GM15510 (cell line): ENCODE data around the gene KDELR3.

Experiments
- POLR2A ChIP-seq: IDR thresholded peaks from 3 replicates; pipeline ENCODE4 v1.6.1; 2011; ENCODE audit warnings: borderline replicate concordance; ENCODE audit not compliant: insufficient read length; ENCODE audit errors: extremely low read depth

Gene KDELR3

GRCh38 chr22:38460426-38460840, 7.5 kb upstream of the KDELR3 start:
- TF ChIP-seq POLR2A: no peak

GRCh38 chr22:38461057-38461413, 6.9 kb upstream of the KDELR3 start:
- no peak for TF ChIP-seq POLR2A

DNA sequence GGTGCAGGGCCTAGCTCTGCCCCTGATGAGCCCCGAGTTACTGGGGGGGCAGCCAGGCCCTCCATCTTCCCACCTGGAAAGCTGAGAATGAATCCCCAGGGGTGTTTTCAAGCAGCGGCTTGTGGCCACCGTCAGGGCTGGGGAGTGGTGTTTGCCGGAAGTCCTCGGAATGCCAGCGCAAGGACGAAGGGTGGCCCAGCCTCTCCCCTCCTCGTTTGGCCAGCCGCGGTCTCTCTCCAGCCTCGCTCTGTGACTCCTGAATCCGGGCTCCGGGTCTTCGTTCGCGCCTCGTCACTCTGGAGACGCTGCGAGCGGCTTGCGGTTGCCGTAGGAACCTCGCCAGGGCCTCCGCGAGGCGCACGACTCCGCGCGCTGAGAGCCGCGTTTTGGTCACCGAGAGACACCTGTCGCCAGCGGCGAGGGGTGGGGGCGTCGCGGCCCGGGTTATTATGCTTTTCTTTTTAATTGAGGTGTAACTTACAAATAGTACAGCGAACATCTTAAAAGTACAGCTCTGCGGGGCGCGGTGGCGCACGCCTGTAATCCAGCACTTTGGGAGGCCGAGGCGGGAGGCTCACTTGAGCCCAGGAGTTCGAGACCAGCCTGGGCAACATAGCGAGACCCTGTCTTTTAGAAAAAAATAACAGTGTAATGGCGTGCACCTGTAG, 6.3 kb upstream of the KDELR3 start:
- TF ChIP-seq POLR2A: no peak

- TF ChIP-seq POLR2A: no peak
Measured at GRCh38 chr22:38462960-38463784, 4.7 kb upstream of the KDELR3 start.

GRCh38 chr22:38464992-38465672, 2.8 kb upstream of the KDELR3 start:
- TF ChIP-seq POLR2A: no peak

- TF ChIP-seq POLR2A: no peak
Measured at GRCh38 chr22:38465673-38466490, 2.0 kb upstream of the KDELR3 start.

- no peak for TF ChIP-seq POLR2A
Measured at GRCh38 chr22:38467438-38467903, 425 bp upstream of the KDELR3 start.

DNA sequence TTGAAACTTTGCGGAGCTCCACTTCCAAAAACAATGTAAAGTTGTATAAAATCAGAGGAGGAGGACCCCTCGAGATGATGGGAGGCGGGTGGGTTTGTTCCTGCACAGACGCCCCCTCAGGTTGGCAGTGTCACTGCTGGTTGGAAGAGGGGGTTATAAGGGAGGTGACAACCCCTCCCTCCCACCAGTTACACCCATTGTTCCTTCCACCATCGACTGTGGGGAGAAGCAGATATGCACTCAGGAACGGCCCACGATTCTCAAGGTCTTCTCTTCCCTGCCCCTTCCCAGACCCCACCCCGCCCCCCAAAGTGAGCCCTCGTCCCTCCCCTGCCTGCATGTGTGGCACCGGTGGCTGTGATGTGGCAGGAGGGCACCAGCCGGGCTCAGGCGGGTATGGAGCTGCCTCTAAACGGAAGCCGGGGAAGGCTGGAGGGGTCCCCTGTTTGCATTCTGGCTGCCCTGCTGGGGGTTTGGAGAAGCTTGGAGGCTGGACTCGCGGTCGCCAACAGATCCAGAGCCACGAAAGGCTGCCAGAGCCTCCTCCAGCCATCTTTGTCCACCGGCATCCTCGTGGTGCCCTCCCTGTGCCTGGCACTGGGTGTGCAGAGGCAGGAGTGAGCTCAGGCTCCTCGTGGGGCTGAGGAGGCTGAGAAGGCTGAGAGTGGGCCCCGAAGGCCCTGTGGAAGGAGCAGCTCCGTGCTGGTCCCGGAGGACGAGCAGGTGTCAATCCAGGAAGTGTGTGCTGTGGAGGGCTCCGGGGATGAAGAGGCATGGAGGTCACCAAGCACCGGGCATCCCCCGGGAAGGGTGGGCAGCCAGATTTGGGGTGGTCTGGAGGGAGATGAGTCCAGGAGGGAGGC, 778 bp downstream of the KDELR3 start:
- TF ChIP-seq POLR2A: no peak

DNA sequence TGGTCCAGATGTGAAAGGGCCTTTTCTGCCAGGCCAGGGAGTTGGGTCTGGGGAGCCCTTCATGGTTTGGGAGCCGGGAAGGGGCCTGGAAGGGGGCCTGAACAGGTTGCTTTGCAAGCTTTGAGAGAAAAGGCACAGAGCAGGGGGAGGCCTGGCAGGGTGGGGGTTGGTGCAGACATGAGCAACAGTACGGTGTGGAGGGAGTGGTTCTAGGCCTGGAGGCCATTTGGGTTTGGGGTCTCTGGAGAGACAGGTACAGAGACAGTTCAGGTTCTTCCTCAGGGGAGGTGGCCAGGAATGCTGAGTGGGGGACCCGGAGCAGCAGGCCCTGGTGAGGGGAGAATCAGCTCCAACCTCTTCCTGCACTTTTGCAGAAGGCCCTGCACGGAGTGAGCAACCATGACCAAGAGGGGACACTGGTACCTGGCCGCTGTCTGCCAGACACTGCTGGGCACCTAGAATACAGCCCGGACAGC, 1.4 kb downstream of the KDELR3 start:
- no peak for TF ChIP-seq POLR2A

DNA sequence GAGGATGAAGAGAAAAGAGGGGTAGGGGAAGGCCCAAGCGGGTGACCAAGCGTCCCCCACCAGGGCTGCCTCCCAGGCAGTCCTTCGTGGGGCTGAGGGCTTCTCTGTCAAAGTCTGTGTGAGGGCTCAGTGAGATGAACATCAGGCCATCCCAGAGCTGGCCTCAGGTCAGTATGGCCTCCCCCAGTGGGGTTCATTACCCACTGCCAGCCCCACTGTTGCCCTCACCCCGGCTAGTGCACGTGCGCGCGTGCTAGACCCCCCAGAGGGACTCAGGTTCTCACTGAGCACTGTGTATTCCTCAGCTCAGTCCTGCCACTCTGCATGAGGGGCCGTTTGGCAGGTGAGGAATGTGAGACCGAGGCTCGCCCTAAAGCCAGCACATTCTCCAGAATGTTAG, 3.3 kb downstream of the KDELR3 start:
- TF ChIP-seq POLR2A: no peak

- no peak for TF ChIP-seq POLR2A
Measured at GRCh38 chr22:38474003-38474607, 6.2 kb downstream of the KDELR3 start.

DNA sequence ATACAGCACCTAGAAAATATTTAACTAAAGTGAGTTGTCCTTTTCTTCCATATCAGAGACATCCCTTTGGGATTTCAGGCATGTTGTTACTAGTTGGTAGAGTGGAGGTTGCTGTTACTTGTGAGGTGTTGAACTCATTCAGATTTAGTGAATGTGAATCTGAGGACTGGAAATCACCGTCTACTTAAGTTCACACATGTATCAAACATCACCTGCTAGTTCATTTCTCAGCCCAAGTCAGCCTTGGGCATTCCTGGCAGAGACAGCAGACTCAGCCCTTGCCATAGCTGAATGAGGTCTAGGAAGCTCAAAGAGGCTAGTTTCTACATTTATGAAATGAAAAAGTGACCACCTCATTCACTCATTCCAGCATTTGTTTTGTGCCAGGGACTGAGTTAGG, 9.7 kb downstream of the KDELR3 start:
- TF ChIP-seq POLR2A: no peak
